ENCODE measurements around the gene RAVER2. TPM values are rescaled to one million over a fixed set of nuclear protein-coding genes. Genes with fewer than 3 reads are reported as not detected.

RAVER2 gene
- total RNA-seq, 1 experiment from 2014 or later, result 12.4 TPM

- no peaks in the 10 kb centered on the region for H3K9me2 ChIP-seq (ENCODE audit: insufficient read depth)
- no peak overlapping the region for H3K4me2 ChIP-seq
- H3K4me1 ChIP-seq (replicated peaks; ENCODE audit: insufficient read depth), result no peaks in the 10 kb centered on the region
- H3F3A ChIP-seq (ENCODE audit: insufficient read depth, low read depth), result no peaks in the 10 kb centered on the region
- no TSS peak for BruUV-seq (replicated peaks)
- no peaks in the 10 kb centered on the region for H4K20me1 ChIP-seq (ENCODE audit: insufficient read depth)
- H3K36me3 ChIP-seq (ENCODE audit: low read depth), result no peaks in the 10 kb centered on the region
- ChIA-PET POLR2A (ENCODE audit: unreplicated experiment) (no interaction called here), CTCF (no interaction called here)
- H3K4me3 ChIP-seq, result no peak overlapping the region
- intact Hi-C loops (cut with micrococcal nuclease; ENCODE audit: unreplicated experiment), result no loop called here
- no peaks in the 10 kb centered on the region for H3K27me3 ChIP-seq (ENCODE audit: insufficient read depth, low read depth)
- no peak overlapping the region for H3K27ac ChIP-seq
- no peaks in the 10 kb centered on the region for H3K9me3 ChIP-seq (ENCODE audit: insufficient read depth, low read depth)
- no peaks in the 10 kb centered on the region for H3K79me2 ChIP-seq (ENCODE audit: low read depth)
- DNase-seq, result no peak
- H2AFZ ChIP-seq, result no peak overlapping the region; the same call in 1 of the 2 replicates
- TF ChIP-seq CTCF (conservative IDR thresholded peaks at IDR 0.05) (no peak), EZH2 (IDR thresholded peaks at IDR 0.05; ENCODE audit: low read depth) (no peak)
Measured at GRCh38 chr1:64755361-64755760, 10.5 kb downstream of the RAVER2 start.

DNA sequence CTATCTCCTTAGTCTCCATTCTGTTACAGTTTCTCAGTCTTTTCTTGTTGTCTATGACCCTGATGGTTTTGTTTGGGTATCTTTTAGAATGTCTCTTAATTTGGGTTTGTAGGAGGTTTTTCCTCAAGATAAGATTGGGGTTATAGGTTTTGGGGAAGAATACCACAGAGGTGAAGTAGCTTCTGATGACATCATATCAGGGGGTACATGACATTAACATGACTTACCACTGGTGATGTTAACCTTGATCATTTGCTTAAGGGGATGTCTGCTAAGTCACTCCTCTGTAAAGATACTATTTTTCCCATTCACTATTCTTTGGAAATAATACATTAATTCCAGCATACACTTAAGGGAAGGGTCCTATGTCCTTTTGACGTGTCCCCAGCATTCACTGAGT, 11.9 kb downstream of the RAVER2 start:
- H3F3A ChIP-seq (ENCODE audit: insufficient read depth, low read depth), result no peaks in the 10 kb centered on the region
- DNase-seq, result no peak
- ChIA-PET POLR2A (ENCODE audit: unreplicated experiment) (no interaction called here), CTCF (no interaction called here)
- H3K4me3 ChIP-seq, result no peak overlapping the region
- H3K27me3 ChIP-seq (ENCODE audit: insufficient read depth, low read depth), result no peaks in the 10 kb centered on the region
- H4K20me1 ChIP-seq (ENCODE audit: insufficient read depth), result no peaks in the 10 kb centered on the region
- H3K9me2 ChIP-seq (ENCODE audit: insufficient read depth), result no peaks in the 10 kb centered on the region
- H2AFZ ChIP-seq, result no peak overlapping the region
- no TSS peak for BruUV-seq (replicated peaks)
- H3K4me1 ChIP-seq (replicated peaks; ENCODE audit: insufficient read depth), result no peaks in the 10 kb centered on the region
- no peaks in the 10 kb centered on the region for H3K36me3 ChIP-seq (ENCODE audit: low read depth)
- intact Hi-C loops (cut with micrococcal nuclease; ENCODE audit: unreplicated experiment), result no loop called here
- TF ChIP-seq EZH2 (IDR thresholded peaks at IDR 0.05; ENCODE audit: low read depth) (no peak), CTCF (conservative IDR thresholded peaks at IDR 0.05) (no peak)
- no peak overlapping the region for H3K27ac ChIP-seq
- H3K9me3 ChIP-seq (ENCODE audit: insufficient read depth, low read depth), result no peaks in the 10 kb centered on the region
- H3K4me2 ChIP-seq, result no peak overlapping the region
- H3K79me2 ChIP-seq (ENCODE audit: low read depth), result no peaks in the 10 kb centered on the region

DNA sequence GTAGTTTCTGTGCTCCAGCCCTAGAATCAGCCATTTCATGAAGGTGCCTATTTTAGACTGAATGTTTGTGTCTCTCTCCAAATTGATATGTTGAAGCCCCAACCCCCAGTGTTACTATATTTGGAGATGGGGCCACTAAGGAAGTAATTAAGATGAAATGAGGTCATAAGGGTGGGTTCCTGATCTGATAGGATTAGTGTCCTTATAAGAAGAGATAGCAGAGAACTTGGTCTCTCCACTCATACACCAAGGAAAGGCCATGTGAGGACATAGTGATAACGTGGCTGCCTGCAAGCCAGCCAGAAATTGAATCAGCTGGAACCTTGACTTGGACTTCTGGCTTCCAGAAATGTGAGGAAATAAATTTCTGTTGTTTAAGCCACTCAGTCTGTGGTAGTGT, 12.3 kb downstream of the RAVER2 start:
- ChIA-PET POLR2A (ENCODE audit: unreplicated experiment) (no interaction called here), CTCF (no interaction called here)
- intact Hi-C loops (cut with micrococcal nuclease; ENCODE audit: unreplicated experiment), result no loop called here

More for the DNA sequence above, 12.3 kb downstream of the RAVER2 start:
- no peaks in the 10 kb centered on the region for H3F3A ChIP-seq (ENCODE audit: insufficient read depth, low read depth)
- no peak overlapping the region for H3K27ac ChIP-seq
- H3K9me2 ChIP-seq (ENCODE audit: insufficient read depth), result no peaks in the 10 kb centered on the region
- no peaks in the 10 kb centered on the region for H3K4me1 ChIP-seq (replicated peaks; ENCODE audit: insufficient read depth)
- no peaks in the 10 kb centered on the region for H3K36me3 ChIP-seq (ENCODE audit: low read depth)
- no peak for DNase-seq
- H3K4me2 ChIP-seq, result no peak overlapping the region
- no peaks in the 10 kb centered on the region for H3K27me3 ChIP-seq (ENCODE audit: insufficient read depth, low read depth)
- H3K9me3 ChIP-seq (ENCODE audit: insufficient read depth, low read depth), result no peaks in the 10 kb centered on the region
- no peak overlapping the region for H3K4me3 ChIP-seq
- no peak for TF ChIP-seq EZH2 (IDR thresholded peaks at IDR 0.05; ENCODE audit: low read depth)
- TF ChIP-seq CTCF (conservative IDR thresholded peaks at IDR 0.05), result no peak
- BruUV-seq (replicated peaks), result no TSS peak
- no peaks in the 10 kb centered on the region for H3K79me2 ChIP-seq (ENCODE audit: low read depth)
- H4K20me1 ChIP-seq (ENCODE audit: insufficient read depth), result no peaks in the 10 kb centered on the region
- H2AFZ ChIP-seq, result no peak overlapping the region

All from PC-9 (cell line).